Testis (tissue), 2 donors: ENCODE results near the gene PCNX3.

Experiments
- POLR2A ChIP-seq: fragments of 450-650 bp; IDR thresholded peaks from one replicate; pipeline ENCODE4 v1.6.1; 2017; ENCODE audit warnings: antibody characterized with exemption, mild to moderate bottlenecking, moderate library complexity
- TF ChIP-seq, protein P1 (sequence below), 3 experiments: fragments of 450-650 bp in 2 of 3; fragments of 200-600 bp in 1 of 3; sonication (generic) in 1 of 3; IDR thresholded peaks; one replicate each; pipeline ENCODE4 v1.5.1; 2016 to 2019; ENCODE audit warnings: antibody characterized with exemption in 3 of 3, mild to moderate bottlenecking in 2 of 3, moderate library complexity in 1 of 3

DNA sequence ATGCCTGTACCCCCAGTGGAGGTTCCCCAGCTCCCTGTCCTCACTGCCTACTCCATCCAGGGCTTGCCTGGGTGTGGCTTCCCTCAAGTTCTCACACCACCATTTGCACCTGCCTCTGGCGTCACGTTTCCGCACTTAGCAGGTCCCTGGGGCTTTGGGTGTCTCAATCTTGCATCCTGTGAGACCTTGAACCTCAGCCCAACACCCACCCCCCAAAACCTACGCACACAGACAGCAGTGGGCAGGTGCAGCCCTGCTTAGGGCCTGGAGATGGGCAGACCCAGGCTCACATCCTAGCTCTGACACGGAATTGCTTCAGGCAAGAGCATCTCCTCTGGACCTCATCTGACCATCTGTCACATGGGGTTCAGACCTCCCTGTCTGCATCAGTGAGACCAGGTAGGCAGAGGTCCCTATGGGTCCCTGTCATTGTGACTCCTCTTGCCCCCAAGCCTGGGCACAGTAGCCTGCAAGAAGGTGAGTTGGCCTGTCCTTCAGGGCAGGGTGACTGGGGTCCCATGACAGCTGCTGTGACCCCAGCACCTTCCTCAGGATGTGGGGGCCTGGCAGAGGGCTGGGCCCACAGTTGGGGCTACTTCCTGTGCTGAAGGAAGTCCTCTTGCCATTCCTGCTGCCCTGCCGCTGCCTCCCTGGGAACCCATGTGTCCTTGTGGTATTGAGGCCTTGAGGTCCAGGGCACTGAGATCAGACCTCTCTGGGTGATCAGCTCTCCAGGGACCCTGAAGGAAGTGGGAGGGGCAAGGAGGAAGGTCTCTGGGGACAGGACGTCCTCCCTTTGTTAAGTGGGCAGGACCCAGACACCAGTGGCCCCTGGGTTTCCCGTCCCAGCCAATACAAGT, 24.3 kb downstream of the PCNX3 start:
- TF ChIP-seq, protein P1, sequence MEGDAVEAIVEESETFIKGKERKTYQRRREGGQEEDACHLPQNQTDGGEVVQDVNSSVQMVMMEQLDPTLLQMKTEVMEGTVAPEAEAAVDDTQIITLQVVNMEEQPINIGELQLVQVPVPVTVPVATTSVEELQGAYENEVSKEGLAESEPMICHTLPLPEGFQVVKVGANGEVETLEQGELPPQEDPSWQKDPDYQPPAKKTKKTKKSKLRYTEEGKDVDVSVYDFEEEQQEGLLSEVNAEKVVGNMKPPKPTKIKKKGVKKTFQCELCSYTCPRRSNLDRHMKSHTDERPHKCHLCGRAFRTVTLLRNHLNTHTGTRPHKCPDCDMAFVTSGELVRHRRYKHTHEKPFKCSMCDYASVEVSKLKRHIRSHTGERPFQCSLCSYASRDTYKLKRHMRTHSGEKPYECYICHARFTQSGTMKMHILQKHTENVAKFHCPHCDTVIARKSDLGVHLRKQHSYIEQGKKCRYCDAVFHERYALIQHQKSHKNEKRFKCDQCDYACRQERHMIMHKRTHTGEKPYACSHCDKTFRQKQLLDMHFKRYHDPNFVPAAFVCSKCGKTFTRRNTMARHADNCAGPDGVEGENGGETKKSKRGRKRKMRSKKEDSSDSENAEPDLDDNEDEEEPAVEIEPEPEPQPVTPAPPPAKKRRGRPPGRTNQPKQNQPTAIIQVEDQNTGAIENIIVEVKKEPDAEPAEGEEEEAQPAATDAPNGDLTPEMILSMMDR (IDR thresholded peaks at IDR 0.05) = no peak
- TF ChIP-seq POLR2A = no peak
